ENCODE results near the gene SGSM1.

DNA sequence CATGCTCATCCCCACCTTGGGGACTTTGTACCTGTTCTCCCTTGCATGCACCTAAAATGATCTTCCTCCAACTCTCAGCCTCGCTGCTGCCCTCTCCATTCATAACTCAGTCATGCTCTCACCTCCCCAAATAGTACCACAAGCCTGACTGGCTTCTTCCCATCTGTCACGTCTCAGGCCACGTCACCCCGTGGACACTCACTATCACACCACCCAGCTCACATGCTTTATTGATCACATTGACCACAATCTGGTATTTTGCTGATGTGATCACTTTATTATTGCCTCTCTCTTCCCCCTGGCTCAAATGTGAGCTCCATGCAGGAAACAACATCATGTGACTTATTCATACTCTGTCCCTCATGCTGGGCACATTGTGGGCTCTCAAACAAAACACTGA is 9.2 kb upstream of the SGSM1 start:
- TF ChIP-seq, protein P1, sequence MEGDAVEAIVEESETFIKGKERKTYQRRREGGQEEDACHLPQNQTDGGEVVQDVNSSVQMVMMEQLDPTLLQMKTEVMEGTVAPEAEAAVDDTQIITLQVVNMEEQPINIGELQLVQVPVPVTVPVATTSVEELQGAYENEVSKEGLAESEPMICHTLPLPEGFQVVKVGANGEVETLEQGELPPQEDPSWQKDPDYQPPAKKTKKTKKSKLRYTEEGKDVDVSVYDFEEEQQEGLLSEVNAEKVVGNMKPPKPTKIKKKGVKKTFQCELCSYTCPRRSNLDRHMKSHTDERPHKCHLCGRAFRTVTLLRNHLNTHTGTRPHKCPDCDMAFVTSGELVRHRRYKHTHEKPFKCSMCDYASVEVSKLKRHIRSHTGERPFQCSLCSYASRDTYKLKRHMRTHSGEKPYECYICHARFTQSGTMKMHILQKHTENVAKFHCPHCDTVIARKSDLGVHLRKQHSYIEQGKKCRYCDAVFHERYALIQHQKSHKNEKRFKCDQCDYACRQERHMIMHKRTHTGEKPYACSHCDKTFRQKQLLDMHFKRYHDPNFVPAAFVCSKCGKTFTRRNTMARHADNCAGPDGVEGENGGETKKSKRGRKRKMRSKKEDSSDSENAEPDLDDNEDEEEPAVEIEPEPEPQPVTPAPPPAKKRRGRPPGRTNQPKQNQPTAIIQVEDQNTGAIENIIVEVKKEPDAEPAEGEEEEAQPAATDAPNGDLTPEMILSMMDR (IDR thresholded peaks at IDR 0.05) = no peak
- no peak for TF ChIP-seq POLR2A (IDR thresholded peaks at IDR 0.05)
